ENCODE results near the gene MRPL10.

DNA sequence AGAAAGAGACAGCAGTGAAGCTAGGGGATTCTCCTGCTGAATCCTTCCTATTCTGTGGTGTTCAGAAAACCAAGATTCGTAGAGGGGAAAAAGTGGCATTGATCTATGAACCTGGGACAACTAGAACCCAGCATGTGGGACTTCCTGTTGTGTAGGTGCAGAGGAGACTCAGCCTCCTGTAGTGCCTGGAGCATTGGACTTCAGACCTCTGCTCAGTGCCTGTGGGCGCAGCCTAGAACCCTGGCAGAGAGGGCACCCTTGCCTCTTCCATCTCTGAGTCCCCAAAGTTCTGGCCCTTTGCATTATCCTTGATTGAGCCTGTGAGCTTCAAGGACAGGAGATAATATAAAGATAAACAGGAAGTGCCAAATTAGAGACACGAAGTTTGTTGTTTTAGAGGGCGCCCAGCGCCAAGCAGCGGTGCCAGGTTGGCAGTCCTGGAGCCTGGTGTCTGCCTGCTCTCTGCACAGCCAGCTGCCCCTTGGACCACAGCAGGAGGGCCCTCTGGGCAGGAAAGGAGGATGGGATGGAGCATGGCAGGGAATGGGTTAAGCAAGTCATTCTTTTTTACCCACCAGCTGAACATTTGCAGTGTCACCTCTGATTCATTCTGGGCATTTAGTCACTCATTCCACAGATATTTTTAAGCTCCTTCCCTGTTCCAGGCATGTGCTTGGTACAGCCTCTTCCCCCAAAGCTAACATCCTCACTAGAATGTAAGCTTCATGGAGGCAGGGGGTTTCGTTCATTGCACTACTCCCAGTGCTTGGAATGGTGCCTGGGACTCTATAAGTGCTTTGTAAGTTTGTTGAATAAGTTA is 31.5 kb upstream of the MRPL10 start:
- TF ChIP-seq POLR2A (IDR thresholded peaks at IDR 0.05) (no peak), CTCF (IDR thresholded peaks at IDR 0.05) (no peak), POLR2AphosphoS5 (IDR thresholded peaks at IDR 0.05) (no peak)

Measured in gastroesophageal sphincter (tissue), 3 donors.